Measurements from ENCODE around the gene SCAF4. TPM values are rescaled to one million over a fixed set of nuclear protein-coding genes. Genes with fewer than 3 reads are reported as not detected.

The SCAF4 gene
- total and polyA plus RNA-seq, 4 donors = 7.1 to 11.1 (median 9.3) TPM

GRCh38 chr21:31668651-31669491 lies 63.0 kb downstream of the SCAF4 start:
- no peak for TF ChIP-seq RAD21 (IDR thresholded peaks at IDR 0.05)
- TF ChIP-seq NR2F2 (IDR thresholded peaks at IDR 0.05) = no peak
- no peak for TF ChIP-seq ATF3 (IDR thresholded peaks at IDR 0.05)
- no peak for TF ChIP-seq EGR1 (IDR thresholded peaks at IDR 0.05; ENCODE audit: low read depth in 2 of 2)
- TF ChIP-seq HNF4A (conservative IDR thresholded peaks at IDR 0.05) = no peak
- no peak for TF ChIP-seq TAF1 (conservative IDR thresholded peaks at IDR 0.05)
- TF ChIP-seq, protein P1, sequence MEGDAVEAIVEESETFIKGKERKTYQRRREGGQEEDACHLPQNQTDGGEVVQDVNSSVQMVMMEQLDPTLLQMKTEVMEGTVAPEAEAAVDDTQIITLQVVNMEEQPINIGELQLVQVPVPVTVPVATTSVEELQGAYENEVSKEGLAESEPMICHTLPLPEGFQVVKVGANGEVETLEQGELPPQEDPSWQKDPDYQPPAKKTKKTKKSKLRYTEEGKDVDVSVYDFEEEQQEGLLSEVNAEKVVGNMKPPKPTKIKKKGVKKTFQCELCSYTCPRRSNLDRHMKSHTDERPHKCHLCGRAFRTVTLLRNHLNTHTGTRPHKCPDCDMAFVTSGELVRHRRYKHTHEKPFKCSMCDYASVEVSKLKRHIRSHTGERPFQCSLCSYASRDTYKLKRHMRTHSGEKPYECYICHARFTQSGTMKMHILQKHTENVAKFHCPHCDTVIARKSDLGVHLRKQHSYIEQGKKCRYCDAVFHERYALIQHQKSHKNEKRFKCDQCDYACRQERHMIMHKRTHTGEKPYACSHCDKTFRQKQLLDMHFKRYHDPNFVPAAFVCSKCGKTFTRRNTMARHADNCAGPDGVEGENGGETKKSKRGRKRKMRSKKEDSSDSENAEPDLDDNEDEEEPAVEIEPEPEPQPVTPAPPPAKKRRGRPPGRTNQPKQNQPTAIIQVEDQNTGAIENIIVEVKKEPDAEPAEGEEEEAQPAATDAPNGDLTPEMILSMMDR (IDR thresholded peaks at IDR 0.05; ENCODE audit: low read depth, low read length, missing input control) = no peak
- TF ChIP-seq ZBTB33 (IDR thresholded peaks at IDR 0.05) = no peak
- TF ChIP-seq MAX (IDR thresholded peaks at IDR 0.05) = no peak
- TF ChIP-seq JUND (IDR thresholded peaks at IDR 0.05) = no peak
- no peak for TF ChIP-seq FOXA1 (IDR thresholded peaks at IDR 0.05)
- TF ChIP-seq RXRA (IDR thresholded peaks at IDR 0.05) = no peak
- TF ChIP-seq HNF4G (IDR thresholded peaks at IDR 0.05) = no peak
- TF ChIP-seq, protein P2, sequence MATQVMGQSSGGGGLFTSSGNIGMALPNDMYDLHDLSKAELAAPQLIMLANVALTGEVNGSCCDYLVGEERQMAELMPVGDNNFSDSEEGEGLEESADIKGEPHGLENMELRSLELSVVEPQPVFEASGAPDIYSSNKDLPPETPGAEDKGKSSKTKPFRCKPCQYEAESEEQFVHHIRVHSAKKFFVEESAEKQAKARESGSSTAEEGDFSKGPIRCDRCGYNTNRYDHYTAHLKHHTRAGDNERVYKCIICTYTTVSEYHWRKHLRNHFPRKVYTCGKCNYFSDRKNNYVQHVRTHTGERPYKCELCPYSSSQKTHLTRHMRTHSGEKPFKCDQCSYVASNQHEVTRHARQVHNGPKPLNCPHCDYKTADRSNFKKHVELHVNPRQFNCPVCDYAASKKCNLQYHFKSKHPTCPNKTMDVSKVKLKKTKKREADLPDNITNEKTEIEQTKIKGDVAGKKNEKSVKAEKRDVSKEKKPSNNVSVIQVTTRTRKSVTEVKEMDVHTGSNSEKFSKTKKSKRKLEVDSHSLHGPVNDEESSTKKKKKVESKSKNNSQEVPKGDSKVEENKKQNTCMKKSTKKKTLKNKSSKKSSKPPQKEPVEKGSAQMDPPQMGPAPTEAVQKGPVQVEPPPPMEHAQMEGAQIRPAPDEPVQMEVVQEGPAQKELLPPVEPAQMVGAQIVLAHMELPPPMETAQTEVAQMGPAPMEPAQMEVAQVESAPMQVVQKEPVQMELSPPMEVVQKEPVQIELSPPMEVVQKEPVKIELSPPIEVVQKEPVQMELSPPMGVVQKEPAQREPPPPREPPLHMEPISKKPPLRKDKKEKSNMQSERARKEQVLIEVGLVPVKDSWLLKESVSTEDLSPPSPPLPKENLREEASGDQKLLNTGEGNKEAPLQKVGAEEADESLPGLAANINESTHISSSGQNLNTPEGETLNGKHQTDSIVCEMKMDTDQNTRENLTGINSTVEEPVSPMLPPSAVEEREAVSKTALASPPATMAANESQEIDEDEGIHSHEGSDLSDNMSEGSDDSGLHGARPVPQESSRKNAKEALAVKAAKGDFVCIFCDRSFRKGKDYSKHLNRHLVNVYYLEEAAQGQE (IDR thresholded peaks at IDR 0.05) = no peak
- TF ChIP-seq SP1 (IDR thresholded peaks at IDR 0.05) = no peak
- H3K9me3 ChIP-seq (ENCODE audit: control insufficient read depth in 4 of 4, low read length in 3 of 4) = no peaks in the 10 kb centered on the region
- peaks cover 9 to 44% (median 40%) of the 10 kb centered on the region in 4 donors for H3K36me3 ChIP-seq (ENCODE audit: control insufficient read depth in 4 of 4, insufficient read depth in 3 of 4, low read depth in 1 of 4, low read length in 3 of 4)
- H3K9ac ChIP-seq (ENCODE audit: low read depth in 1 of 2, low read length in 2 of 2) = no peak overlapping the region
- H3K4me3 ChIP-seq (ENCODE audit: low read depth in 1 of 3, low read length in 3 of 3) = no peak overlapping the region
- H3K4me1 ChIP-seq (ENCODE audit: control insufficient read depth in 4 of 4, insufficient read depth in 4 of 4, low read length in 3 of 4) = peaks cover 0 to 17% (median 12%) of the 10 kb centered on the region in 4 donors
- WGBS = 85% methylated on average over 2 of the region's 2 CpGs
- no peak overlapping the region for H3K27ac ChIP-seq (ENCODE audit: low read depth in 1 of 2, low read length in 2 of 2)
- H3K27me3 ChIP-seq (ENCODE audit: control insufficient read depth in 4 of 4, insufficient read depth in 4 of 4, low read length in 3 of 4) = no peaks in the 10 kb centered on the region
- DNase-seq (ENCODE audit: low spot score) = no peak
